Jurkat, Clone E6-1 (cell line): ENCODE results near the gene MAGEF1.

ENCODE experiments used
- DNase-seq: peaks from one replicate; pipeline ENCODE4 v3.0.0-alpha.2; 2011; ENCODE audit warnings: low read depth, low spot score
- H3K4me3 ChIP-seq: 2 replicates; pipeline ENCODE4 v1.5.1; 2011; ENCODE audit warnings: mild to moderate bottlenecking, low read length, control low read depth, moderate library complexity

MAGEF1 gene

DNA sequence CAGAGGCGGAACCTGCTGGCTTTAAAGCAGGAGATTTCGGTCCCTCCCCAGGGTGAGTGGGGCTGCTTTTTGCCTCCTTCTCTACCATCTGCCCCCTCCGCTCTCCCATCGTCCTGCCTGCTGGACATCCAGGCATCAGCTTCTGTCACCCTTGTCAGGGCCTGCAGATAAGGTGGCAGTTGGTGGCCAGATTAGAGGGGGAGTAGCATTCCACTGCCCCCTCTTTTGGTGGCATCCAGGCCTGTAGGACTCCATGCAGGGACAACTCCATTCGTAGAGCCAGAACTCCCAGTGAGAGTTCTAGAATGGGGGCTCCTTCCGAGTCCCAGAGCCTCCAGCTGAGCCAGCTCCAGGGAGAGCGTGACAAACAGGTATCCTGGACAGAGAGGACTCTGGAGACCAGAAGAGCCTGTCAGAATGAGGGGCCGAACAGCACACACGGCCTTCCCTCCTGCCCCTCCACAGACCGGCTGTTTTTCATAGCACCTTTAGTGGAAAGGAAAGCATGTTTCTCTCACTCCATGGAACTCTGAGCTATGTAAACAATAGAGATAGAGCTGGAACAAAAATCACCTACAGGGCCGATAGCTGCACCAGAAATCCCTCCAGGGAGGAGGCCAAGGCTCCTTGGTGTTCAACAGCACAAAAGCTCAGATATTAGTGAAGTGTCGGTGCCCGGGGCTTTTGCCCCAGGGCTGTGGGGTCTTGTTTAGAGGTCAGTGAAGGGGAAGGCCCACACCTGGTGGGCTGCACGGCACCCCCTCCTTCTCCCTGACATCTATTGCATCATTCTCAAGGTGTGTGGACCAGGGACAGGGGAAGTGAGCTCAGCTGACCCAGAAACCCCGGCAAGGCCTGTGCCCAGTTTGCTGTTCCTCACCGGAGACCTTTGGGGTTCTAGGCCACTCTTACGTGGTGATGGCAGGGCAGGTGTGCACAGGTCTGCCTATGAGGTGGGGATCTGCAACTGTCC, 34.2 kb downstream of the MAGEF1 start:
- no peak for DNase-seq
- H3K4me3 ChIP-seq: no peak overlapping the region

DNA sequence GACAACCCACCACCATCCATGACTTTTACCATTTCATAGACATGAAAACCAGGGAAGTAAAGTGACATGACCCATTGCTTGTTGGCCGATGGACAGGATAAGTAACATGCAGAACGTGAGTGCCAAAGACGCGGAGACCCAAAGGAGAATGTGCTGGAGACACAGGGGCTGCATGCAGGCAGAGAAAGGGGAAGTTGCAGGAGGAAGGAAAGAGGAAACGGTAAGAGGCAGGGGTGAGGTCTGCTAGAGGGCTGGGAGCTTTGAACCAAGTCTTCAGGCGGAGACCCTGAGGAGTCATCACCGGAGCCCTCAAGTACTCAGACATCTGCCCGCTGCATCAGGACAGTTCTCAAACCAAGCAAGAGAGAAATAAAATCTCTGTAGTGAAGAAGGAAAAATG, 34.9 kb downstream of the MAGEF1 start:
- no peak for DNase-seq
- no peak overlapping the region for H3K4me3 ChIP-seq

DNA sequence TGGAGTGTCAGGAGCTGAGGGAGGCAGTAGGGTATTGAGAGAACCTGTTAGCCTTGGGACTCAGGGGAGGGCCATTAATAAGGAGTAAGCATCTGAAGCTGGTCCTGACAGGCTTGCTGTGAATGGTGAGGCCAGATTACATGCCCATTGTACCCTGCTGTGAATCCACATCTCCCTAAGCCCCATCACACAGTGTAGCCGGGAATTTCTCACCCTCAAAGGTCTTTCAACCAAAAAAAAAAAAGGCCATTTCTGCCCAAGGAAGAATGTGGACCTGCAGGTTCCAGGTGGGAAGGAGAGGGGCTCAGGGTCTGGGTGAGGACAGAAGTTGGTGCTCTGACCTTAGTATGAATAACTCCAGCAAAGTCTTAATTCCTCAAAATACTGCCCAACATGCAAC, 37.2 kb downstream of the MAGEF1 start:
- no peak overlapping the region for H3K4me3 ChIP-seq
- DNase-seq: no peak

DNA sequence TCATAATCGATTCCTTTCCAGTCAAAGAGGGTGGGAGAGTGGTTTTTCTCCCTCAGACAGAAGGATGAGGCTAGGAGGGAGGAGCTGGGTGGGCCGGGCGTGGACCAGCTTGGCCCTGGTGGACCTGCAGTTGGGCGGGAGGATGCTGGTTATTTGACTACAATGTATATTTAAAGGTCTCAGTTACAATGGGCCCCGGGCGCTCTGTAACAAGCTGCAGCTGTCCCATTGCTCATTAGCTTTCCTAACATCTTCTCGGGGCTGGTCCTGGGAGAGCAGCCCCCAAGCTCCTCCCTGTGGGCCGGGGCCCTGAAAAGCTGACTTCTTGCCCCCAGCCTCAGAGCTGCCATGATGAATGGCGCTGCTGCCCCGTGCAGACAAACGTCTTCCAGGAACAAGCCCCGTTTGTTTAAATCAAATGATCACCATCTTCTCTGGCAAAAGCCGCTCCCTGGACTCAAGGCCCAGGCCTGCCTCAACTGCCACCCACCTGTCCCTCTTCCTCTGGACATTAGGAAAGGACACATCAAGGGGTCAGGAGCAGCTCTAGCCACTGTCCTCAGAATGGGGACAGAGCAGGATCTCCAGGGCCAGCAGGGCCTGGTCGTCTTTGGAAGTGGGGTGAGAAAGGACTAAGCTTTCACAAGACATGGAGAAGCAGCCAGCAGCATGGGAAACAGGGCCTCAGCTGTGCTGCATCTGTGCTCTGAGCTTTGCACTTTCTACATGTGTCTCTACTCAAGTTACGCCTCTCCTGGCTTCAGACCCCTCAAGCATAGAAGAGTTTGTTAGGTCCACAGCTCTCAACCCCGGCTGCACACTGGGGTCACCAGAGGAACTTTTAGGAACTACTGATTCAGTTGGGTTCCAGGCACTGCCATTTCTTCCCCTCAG, 38.6 kb downstream of the MAGEF1 start:
- H3K4me3 ChIP-seq: no peak overlapping the region
- no peak for DNase-seq

DNA sequence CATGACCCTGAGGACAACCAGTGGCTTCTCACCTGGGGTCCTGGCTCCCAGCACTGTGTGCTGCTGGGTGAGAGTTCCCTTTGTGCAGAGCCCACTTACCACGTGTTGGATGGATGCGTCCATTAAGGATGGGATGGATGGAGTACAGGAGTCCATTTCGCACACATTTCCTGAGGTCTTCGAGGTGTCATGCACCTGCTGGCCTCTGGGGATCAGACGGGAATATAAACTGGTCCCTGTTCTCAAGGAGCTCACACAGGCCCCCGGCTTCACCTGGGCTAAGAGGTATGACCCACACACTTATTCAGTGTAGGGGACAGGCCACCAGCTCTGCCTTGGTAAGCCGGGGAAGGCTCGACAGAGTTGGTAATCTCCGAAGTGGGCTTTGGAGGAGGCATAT, 39.5 kb downstream of the MAGEF1 start:
- no peak overlapping the region for H3K4me3 ChIP-seq
- no peak for DNase-seq

DNA sequence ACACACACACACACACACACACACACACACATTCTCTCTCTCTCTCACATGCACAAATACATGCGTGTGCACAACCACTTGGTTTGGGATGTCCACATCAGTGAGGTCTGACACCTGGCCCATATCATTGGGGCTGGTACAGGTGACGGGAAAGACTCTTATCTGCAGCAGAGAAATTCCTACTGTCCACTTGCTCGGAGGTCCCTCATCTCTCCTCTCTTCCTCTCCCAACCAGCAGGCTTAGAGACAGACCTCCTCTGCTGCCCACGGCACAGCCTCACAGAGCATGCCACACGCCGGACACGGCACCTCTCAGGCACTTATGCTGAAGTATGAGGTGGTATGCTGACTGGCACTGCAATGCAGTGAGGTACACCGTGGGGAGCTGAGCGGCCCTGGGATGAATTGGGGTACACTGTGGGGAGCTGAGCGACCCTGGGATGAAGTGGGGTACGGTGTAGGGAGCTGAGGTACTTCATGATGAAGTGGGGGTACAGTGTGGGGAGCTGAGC, 41.7 kb downstream of the MAGEF1 start:
- no peak for DNase-seq

DNA sequence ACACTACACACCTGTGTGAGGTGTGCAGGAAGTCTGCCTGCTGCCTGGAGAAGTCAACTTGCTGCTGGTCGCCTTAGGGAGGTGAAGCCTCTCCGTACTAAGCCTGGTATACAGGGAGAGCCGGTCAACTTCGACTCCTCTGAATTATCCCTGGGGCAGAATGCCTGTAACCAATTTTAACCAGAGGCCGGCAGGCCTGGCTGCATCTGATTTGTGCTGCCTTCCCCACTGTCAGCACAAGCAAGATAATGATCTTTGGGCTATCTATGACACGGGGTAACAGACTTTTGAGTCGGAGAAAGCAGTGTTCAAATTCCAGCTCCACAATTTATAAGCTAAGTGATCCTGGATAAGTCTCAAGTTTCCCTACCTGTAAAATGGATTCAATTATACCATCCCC, 42.3 kb downstream of the MAGEF1 start:
- DNase-seq: no peak
- no peak overlapping the region for H3K4me3 ChIP-seq

More for the DNA sequence above, 41.7 kb downstream of the MAGEF1 start:
- H3K4me3 ChIP-seq: no peak overlapping the region

DNA sequence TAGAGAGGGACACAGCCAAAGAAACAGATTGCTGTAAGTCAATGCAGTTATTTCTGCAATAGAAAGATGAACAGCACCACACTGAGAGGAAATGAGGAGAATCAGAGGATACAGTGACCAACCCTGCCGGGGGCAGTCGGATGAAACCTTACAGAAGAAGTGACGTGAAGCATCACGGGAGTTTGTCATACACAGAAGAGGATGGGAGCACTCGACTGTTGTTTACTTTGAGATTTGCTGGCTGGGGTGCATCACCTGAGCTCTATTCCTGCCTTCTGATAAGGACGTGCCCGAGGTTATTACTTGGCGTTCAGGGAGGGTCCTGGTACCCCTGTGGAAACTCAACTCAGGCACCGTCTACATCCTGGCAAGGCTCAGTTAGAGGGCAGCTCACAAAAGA, 45.4 kb downstream of the MAGEF1 start:
- no peak for DNase-seq

DNA sequence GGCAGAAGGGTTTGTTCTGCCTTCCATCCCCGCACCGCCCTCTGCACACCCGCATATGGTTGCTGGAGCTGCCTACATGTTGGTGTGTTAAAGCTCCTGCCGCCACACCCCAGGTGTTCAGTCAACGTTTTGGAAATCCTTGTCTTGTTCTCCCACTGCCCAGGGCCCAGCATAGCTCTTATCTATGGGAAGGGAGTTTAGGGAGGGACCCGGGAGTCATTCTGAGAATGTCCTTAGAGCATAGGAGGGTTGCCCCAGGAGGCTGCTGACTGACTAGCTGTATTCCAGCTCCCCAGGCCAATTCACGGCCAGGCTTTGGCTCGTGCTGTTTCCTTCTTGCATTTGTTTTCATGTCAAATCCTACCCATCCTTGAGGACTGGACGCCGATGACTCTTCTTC, 46.8 kb downstream of the MAGEF1 start:
- DNase-seq: no peak
- H3K4me3 ChIP-seq: no peak overlapping the region

More for the DNA sequence above, 45.4 kb downstream of the MAGEF1 start:
- no peak overlapping the region for H3K4me3 ChIP-seq

DNA sequence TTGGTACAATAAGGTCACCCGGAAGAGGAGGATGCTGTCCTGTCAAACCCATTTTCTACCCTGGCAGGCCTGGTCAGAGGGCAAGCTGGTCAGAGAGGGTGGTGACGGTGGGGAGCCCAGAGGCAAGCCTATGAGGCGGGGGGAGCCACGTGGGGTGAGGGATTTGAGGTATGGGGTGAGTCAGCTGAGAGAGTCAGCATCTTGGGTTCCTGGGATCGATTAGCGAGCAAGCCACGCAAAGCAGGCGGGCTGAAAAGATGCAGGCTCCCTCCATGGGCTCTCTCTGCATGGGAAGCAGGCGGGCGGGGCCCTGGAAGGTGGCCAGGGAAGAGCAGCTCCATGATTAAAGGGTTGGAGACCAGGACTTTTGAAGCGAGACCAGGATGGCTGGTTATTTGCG, 48.1 kb downstream of the MAGEF1 start:
- no peak overlapping the region for H3K4me3 ChIP-seq
- DNase-seq: no peak

DNA sequence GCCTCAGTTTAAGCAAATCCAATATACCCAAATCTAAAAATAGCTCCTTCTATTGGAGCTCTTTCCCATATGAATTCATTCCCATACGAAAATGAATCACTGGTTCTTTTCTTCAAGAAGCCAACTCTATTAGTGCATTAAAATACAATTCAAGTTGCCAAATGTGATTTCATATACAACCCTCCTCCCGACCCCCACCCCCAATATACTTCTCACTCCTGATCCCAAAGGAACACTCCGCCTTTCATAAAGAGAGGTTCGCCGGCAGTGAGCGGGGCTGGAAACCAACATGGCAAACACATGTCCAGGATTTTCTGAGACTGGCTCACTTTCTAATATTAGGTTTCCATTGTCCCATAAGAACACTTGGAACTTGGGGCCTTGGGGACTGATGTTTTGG, 48.5 kb downstream of the MAGEF1 start:
- no peak overlapping the region for H3K4me3 ChIP-seq
- no peak for DNase-seq

DNA sequence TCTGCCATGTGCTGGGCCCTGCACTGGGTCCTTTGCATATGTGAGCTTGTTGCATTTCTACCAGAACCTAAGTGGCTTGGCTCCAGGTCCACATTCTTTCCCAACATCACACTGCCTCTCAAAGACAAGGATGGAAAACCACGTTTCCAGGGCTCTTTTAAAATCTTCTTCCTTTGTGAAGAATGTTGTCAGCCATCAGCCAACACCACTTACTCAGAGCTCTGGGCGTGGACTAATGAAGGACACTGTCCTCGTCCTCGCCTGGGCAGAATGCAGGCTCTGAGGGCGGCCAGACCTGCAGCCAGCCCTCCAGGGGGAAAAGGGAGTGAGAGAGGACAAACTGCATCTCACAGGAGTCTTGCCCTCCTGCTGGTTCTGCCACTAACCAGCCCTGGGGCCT, 49.7 kb downstream of the MAGEF1 start:
- no peak for DNase-seq
- no peak overlapping the region for H3K4me3 ChIP-seq

DNA sequence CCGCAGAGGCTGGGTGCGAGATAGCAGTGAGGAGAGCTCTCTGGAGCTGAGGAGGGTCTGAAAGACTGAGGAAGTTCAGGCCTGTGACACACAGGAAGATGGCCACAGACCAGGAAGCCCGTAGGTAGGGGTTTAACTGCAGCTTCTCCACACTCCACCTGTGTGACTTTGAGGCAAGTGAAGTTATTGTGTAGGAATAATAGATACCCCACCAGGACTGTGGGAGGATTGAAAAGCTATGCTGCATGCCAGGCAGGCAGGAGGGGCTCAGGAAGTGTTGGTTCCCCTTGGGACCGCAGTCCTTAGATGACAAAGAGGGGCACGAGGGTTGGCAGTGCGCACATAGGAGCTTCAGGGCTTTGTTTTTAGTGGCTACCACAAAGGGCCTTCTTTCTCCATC, 50.9 kb downstream of the MAGEF1 start:
- DNase-seq: no peak

More for the DNA sequence above, 50.9 kb downstream of the MAGEF1 start:
- no peak overlapping the region for H3K4me3 ChIP-seq
